T-helper 2 cell treated with Interferon-gamma antibody and Interleukin-4, amounts not matched to agents 100 ng/mL and 5 ng/mL, for 36 hours (primary cell): ENCODE measurements around the gene C17orf113. TPM values are rescaled to one million over a fixed set of nuclear protein-coding genes. Genes with fewer than 3 reads are reported as not detected.

Experiments used
- intact Hi-C: fragments of 100-400 bp; cut with micrococcal nuclease; formaldehyde crosslinking; loops from one replicate; pipeline ENCODE4 v1.15.1; 2023
- total RNA-seq: library from RNA; stranded (reverse); gene quantifications from 2 replicates; pipeline ENCODE4 v1.2.3, GENCODE V29; 2022

Gene C17orf113
- 0.05 and 0.11 TPM in 2 replicates for total RNA-seq

- intact Hi-C loops: no loop called here
Measured at GRCh38 chr17:42050393-42051012, at the start of gene C17orf113. Gene C17orf113, minus strand, starts transcription at chr17:42050601. Its CDS starts 7,225 bp downstream, at chr17:42043376.

- intact Hi-C loops: no loop called here
Measured at GRCh38 chr17:42098730-42099399, 48.5 kb upstream of the C17orf113 start.

DNA sequence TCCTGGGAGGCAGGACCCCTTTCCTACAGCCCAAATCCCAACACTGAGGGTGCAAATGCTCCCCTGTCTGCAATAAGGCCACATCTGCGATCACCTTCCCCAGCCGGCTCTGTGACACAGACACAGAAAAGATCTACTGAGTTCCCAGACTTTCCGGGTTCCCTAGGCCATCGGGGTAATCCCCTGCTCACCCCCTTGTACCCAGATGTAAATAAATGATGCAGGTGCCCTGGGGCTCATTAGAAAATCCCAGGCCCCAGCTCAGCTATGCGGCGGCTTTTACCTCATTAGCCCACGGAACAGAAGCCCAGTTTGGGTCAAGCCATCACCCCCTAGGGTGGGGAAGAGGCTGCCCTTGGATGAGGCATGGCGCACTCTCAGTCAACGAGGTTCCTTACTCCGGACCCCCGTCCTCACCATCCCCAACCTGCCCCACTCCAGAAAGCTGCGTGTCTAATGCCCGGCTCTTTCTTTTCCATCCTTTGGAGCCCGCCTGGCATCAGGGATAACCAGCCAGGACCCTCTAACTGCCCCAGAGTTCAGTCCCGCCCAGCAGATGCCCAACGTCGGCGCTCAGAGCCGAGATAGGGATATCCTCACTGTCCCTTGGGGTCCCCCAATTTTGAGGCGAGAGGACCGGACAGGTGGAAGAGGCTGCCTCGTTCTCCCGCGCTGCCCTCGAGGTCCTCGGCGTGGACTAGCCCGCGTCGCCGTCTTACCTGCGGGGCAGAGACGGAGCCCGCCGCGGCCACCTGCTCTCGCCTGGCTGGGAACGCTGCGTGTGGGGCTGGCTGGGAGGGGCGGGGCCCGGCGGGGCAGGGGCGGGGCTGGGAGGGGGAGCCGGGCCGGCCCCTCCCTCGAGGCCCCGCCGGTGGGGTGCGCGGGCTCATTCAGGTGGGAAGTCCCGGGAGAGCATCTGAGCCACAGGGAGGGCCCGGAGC lies 47.6 kb upstream of the C17orf113 start, which contains the start of gene ZNF385C:
Gene ZNF385C (minus strand): TSS at position 783 of the 941 bp plus-strand sequence. CDS start 35,417 bp downstream, outside the sequence.
- intact Hi-C loops: no loop called here

DNA sequence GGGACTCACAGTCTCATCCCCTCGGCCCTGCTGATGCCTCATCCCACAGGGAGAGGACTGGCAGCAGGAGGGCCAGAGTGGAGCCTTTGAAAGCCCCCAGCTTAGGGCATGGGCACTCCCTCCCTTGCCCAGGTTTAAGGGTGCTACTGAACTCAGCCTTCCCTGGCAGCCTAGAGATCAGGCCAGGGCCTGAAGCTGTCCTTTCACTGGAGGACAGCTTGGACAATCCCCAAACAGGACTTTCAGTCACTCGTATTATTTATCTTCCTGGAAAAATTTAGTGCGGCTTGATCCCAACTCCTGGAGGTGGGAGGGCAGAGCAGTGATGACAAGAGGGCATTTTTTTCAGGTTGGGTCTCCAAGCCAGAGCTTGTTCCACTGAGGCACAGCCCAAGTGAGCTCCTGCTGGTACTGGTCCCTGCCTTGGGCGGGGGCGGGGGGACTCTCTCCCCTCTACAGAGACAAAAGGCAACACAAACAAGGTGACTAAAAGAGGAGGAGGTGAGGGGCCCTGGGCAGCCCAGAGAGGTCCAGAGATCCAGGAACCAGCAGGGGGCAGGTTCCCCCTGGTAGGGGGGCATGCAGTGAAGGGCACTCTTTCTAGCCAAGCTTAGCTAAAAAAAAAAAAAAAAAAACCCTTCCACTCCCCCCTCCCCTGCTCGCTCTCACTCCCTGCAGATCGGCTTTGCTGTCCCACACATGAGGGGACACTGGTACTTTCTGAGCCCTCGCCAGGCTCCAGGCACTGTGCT lies 46.1 kb upstream of the C17orf113 start:
- intact Hi-C loops: no loop called here

DNA sequence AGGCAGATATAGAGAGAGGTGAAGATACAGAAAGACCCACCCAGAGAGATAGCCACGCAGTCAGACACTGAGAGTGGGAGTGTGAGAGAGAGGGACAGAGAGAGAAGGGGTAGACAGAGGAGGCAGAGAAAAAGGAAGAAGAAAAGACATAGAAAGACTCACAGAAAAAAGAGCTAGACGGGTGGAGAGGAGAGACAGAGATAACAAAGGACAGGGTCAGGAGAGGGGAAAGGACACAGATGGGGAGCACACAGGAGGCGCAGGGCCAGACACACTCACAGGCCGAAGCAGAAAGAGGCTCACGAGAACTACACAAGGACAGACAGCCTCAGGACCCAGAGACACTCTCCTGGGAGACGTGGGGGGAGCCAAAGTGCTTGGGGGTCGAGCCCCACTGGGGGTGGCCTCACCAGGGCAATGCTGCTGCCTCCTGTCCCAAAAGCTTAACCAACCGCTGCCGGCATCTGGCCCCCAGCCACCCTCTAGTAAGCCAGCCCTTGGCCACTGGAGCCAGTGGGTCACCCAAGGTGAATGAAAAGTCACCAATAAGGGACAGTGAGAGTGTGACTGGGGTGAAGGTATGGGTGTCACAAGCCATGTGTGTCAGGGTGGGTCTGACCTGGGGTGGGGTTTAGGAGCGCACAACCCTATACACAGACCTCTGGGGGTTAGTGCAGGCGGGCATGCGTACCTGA lies 44.1 kb upstream of the C17orf113 start:
- intact Hi-C loops: no loop called here

DNA sequence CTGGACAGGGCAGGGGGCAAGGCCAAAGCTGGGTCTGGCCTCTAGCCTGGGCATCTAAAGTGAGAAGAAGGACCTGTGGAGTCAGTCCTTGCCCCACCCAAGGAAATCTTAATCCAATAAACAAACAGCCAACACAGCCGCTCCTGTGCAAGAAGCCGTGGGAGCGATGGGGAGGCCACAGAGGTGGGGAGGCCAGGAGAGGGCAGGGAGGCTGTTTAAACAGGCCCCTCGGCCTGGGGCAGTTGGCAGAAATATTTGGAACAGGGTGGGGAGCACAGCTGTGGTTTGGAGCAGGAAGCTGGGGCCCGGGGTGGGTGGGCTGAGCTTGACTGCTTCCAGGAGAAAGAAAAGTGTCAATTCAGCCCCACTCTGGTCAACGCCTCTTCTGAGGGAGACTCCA lies 42.5 kb upstream of the C17orf113 start:
- intact Hi-C loops: no loop called here

- intact Hi-C loops: no loop called here
Measured at GRCh38 chr17:42090964-42091790, 40.8 kb upstream of the C17orf113 start.

DNA sequence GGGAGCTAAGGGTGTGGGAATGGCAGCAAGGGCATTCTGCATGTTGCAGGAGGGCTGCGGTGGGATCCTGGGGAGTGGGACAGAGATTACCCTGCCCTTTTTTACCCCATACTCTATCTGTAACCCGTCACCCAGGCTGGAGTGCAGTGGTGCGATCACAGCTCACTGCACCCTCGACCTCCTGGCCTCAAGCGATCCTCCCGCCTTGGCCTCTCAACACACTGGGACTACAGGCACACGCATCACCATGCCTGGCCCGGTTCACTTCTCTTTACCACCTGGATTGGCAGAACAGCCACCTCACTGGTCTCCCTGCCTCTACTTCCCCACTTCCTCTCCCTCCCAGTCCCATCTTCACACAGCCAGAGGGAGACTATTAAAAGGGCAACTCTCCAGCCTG lies 38.3 kb upstream of the C17orf113 start:
- intact Hi-C loops: no loop called here

- intact Hi-C loops: no loop called here
Measured at GRCh38 chr17:42087736-42088705, 37.6 kb upstream of the C17orf113 start.

- intact Hi-C loops: no loop called here
Measured at GRCh38 chr17:42087042-42087701, 36.8 kb upstream of the C17orf113 start.

DNA sequence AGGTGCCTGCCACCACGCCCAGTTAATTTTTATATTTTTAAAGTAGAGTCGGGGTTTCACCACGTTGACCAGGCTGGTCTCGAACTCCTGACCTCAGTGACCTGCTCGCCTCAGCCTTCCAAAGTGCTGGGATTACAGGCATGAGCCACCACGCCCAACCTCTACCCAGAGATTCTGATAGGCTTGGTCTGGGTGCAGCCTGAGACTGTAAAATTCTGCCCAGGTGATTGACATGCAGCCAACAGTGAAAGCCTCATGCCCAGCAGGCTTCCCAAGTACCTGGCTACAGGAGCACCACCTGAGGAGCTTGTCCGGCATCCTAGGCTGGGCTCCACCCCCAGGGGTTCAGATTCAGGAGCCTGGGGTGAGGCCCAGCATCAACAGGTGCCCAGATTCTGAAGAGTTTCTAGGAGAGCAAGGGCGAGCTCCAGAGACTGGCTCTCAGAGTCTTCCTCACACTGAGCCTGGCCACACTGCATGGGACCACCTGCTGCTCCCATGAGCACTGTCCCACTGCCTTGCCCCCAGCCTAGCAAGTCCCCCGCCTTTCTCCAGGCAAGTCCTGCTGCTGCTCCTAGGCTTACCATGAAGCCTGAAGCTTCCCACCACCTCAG lies 31.2 kb upstream of the C17orf113 start:
- intact Hi-C loops: no loop called here

- intact Hi-C loops: no loop called here
Measured at GRCh38 chr17:42079541-42079940, 29.1 kb upstream of the C17orf113 start.

DNA sequence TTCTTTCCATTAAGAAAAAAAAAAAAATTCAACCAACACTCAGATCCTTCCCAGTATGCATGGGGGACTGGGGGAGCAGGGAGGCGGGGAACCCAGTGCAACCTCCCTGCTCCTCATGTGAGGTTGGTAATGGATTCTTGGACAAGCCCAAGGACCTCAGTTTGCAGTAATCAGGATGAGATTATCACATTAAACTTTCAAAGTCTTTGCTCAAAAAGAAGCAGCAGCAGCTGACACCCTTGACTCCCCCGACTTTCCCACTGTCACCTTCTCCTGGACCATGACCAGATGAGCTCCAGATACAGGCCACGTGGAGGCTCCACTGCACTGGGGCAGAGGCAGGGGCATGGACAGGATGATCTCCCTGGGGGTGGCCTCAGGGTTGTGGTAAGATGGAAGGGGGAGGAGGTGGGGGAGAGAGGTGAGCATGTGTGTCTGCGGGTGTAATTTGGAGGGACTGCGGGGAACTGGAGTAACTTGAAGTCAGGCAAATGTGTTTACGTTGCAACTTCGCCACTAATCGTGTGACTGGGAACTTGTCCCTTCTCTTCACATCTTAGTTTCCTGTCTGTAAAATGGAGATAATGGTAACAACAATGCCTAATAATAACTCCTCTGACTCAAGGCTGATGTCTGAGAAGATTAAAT lies 28.1 kb upstream of the C17orf113 start:
- intact Hi-C loops: no loop called here

DNA sequence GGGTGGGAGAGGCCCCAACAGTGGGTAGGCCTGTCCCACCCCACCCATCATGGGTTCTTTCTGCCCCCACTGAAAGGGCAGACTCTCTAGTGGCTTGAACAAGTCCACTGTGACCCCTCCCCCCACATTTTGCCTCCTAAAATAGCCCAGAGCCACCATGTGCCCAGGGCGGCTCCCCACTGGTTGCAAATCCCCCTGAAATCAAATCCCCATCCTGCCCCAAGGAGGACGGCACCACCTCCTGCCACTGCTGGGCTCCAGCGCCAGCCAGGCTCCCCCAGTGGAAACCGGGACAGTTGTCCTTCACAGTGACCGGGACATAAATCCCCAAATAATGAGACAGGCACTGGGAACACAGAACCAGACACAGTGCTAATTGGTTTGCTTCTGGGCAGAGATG lies 27.4 kb upstream of the C17orf113 start:
- intact Hi-C loops: no loop called here

- intact Hi-C loops: no loop called here
Measured at GRCh38 chr17:42076797-42077559, 26.6 kb upstream of the C17orf113 start.

GRCh38 chr17:42075789-42076188 lies 25.4 kb upstream of the C17orf113 start:
- intact Hi-C loops: no loop called here
